Epidermal melanocyte (primary cell): Measurements from ENCODE around the gene RBBP4.

ENCODE experiments used
- DNase-seq: peaks from one replicate; pipeline ENCODE4 v3.0.0; 2011; ENCODE audit warnings: low spot score; ENCODE audit not compliant: insufficient read length

The RBBP4 gene

GRCh38 chr1:32718527-32718926, 67.5 kb downstream of the RBBP4 start:
- no peak for DNase-seq

GRCh38 chr1:32719681-32720275, 68.8 kb downstream of the RBBP4 start:
- peak; percentile 30 for DNase-seq

GRCh38 chr1:32724678-32725614, 73.9 kb downstream of the RBBP4 start:
- DNase-seq, result peak; percentile 70

- no peak for DNase-seq
Observed at GRCh38 chr1:32725615-32725982, 74.6 kb downstream of the RBBP4 start.

GRCh38 chr1:32727876-32728275, 76.9 kb downstream of the RBBP4 start:
- no peak for DNase-seq

- no peak for DNase-seq
Observed at GRCh38 chr1:32728413-32729077, 77.5 kb downstream of the RBBP4 start.

GRCh38 chr1:32729254-32730046, 78.4 kb downstream of the RBBP4 start:
- DNase-seq, result no peak

GRCh38 chr1:32733582-32734321, 82.7 kb downstream of the RBBP4 start:
- DNase-seq, result no peak
